DMS53 treated with DMSO at 0.1 percent for 48 hours (cell line): ENCODE data around the gene ABCG1.

Experiments used
- DNase-seq: peaks from one replicate; lab custom pipeline; 2025; ENCODE audit not compliant: unreplicated experiment; lab: John Stamatoyannopoulos, UW

The ABCG1 gene

GRCh38 chr21:42191696-42192595 is 27.0 kb upstream of the ABCG1 start:
- no peak for DNase-seq

DNA sequence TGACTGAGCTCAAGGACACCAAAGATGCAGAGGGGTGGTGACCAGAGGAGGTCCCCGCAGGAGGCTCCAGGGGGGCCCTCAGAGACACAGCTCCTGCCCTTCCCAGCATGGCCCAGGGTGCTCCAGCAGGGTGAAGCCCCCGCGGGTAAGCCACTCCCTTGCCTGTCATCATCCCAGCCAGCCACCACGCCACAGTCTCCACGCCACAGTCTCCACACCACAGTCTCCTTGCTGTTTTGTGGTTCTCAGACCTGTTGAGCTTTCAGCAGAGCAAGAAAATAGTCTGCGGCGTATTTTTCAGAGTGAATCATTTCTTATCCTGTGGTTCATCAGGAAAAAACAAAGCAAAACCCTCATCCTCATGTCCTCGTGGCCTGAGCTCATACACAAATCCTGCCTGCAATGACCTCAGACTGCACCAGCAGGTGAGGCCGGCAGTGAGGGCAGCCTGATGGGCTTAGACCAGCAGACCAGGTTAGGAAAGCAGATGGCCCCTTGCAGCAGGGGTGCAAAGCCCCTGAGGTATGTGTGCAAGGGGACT is 25.7 kb upstream of the ABCG1 start:
- no peak for DNase-seq

DNA sequence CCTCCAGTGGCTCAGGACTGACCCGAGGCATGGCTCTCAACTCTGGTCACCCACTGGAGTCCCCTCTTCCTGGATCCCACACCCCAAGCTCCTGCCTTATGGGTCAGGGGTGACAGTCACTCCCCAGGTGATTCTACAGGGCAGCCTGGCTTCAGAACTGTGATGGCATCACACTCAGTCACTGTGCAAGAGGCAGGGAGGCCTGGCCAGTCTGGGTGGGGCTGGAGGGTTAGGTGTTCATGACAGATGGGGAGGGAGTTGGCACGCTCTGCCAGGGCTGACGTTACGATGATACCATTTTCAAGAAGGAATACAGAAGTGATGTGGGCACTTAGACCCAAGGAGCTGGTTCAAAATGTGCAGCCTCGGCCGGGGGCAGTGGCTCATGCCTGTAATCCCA is 25.2 kb upstream of the ABCG1 start:
- no peak for DNase-seq

DNA sequence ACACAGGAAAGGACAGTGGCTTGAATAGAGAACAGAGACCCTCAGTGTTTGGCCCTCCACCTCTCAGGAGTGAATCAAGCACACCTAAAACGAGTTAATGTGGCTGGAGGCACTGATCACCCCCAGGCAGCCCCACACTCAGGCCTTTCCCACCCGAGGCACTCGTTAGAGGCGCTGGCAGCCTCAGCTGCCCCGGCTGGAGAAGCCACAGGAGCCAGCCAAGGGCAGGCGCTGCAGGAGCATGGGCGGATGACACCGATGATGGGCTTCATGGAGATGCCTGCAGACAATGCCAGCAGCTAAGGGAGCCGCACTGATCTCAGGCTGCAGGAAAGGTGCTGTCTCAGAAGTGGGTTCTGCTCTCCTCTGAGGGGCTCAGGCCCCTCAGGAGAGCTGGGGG is 24.1 kb upstream of the ABCG1 start:
- DNase-seq = no peak

- no peak for DNase-seq
These were observed 23.4 kb upstream of the ABCG1 start for GRCh38 chr21:42195378-42196031.

- DNase-seq = peak; percentile 12
These were observed 19.7 kb upstream of the ABCG1 start for GRCh38 chr21:42198929-42199867.

- DNase-seq = no peak
These were observed 19.0 kb upstream of the ABCG1 start for GRCh38 chr21:42199868-42200463.

DNA sequence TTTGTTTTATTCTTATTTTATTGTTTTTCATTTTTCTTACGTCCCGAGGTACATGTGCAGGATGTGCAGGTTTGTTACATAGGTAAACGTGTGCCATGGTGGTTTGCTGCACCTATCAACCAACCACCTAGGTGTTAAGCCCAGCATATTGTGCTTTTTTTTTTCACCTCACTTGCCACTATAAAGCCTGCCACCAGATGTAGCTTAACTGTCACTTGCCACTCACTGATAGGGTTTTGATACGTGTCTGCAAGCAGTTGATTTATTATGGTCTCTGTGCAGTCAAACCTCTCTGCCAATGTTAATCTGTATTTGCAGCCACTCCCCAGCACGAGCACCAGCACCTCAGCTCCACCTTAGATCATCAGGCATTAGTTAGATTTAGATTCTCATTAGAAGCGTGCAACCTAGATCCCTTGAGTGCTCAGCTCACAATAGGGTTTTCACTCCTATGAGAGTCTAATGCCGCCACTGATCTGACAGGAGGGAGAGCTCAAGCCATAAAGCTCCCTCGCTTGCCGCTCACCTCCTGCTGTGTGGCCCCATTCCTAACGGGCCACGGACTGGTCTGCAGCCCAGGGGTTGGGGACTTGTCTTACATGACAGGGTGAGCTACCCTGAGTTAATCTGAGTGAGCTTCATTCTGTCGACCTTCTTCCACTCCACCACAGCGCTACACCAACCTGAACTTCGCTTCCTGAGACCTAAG is 17.9 kb upstream of the ABCG1 start:
- no peak for DNase-seq

DNA sequence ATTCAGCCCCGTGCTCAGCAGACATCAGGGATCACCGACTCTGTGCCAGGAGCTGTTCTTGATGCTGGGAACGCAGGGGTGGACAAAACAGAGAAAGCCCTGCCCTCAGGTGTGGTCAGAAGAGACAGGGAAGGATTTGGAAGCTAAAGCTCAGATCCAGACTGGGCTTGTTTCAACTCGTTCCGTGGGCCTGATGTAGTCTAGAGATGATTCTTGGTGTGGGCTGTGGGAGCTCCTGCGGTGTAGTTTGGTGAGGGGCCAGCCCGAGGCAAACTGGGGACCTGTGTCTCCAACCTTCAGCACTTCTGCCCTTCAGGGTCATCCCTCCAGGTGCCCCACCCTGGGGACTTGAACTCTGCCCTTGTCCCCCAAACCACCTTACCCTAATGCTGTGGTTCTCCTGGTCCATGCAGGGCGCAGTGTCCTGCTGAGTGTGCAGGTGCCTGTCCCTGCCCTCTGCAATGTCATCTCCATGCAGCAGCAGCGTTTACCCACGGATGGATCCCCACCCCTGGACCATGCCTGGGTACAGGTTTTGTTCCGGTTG is 17.3 kb upstream of the ABCG1 start:
- no peak for DNase-seq

GRCh38 chr21:42202321-42202720 is 16.6 kb upstream of the ABCG1 start:
- DNase-seq = no peak

- no peak for DNase-seq
These were observed 15.6 kb upstream of the ABCG1 start for GRCh38 chr21:42203321-42203720.

DNA sequence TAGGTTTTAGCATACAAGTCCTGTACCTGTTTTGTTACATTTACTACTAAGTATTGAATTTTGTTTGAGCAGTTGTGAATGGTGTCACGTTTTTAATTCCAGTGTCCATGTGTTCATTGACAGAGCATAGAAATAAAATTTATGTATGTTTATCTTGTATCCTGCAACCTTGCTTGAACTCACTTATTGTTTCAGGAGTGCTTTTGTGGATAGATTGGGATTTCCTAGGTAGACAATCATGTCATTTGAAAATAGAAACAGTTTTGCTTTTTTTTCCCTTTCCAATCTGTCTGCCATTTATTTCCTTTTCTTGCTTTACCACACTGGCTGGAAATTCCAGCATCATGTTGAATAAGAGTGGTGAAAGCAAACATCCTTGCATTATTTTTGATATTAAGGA is 15.0 kb upstream of the ABCG1 start:
- no peak for DNase-seq

DNA sequence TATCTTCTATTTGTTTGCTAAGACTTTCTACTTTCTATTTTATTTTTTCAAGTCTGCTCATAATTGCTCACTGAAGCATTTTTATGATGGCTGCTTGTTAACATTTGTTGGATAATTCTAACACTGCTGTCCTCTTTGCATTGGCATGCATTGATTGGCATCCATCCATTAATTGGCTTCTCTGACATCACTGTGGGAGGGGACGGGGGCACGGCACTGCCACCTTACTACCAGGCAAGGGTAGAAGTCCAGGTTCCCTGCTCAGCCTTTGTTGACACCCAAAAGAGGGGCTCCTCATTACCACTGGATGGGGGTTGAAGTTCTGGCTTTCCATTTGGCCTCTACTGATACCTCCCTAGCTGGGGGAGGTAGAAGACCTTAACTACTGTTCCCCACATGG is 11.5 kb upstream of the ABCG1 start:
- no peak for DNase-seq

- no peak for DNase-seq
These were observed 10.9 kb upstream of the ABCG1 start for GRCh38 chr21:42208036-42208435.

DNA sequence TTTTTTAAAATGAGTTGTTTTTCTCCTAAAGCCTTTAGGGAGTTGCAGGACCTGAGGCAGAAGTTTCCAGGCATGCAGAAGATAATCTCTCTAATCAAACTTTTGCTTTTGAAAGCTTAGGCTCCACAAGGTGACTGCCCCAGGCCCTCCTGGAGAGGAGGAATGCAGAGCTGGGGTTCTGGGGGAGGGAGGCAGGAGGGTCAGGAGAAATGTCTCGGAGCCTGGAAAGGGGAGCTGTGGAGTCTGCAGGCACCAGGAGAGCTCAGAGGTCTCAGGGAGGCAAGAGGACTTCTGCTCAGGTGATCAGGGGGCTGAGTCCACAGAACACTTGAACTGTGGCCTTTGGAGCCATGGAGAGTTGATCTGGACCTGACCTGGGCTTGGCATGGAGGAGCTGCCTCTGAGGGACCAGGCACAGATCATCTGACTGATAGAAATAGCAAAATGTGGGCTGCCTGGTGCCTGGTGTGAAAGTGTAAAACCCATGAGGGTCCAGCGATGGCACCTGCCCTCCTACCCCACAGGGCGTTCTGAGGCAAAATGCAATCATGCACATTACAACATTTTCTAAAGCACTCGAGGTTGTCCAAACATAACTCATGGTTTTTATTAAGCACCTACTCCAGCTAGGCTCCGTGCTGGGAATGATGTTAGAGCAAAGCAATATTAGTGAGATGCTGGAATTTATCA is 10.0 kb upstream of the ABCG1 start:
- no peak for DNase-seq

GRCh38 chr21:42209801-42210479 is 9.0 kb upstream of the ABCG1 start:
- no peak for DNase-seq

- DNase-seq = no peak
These were observed 6.7 kb upstream of the ABCG1 start for GRCh38 chr21:42212266-42212665.

DNA sequence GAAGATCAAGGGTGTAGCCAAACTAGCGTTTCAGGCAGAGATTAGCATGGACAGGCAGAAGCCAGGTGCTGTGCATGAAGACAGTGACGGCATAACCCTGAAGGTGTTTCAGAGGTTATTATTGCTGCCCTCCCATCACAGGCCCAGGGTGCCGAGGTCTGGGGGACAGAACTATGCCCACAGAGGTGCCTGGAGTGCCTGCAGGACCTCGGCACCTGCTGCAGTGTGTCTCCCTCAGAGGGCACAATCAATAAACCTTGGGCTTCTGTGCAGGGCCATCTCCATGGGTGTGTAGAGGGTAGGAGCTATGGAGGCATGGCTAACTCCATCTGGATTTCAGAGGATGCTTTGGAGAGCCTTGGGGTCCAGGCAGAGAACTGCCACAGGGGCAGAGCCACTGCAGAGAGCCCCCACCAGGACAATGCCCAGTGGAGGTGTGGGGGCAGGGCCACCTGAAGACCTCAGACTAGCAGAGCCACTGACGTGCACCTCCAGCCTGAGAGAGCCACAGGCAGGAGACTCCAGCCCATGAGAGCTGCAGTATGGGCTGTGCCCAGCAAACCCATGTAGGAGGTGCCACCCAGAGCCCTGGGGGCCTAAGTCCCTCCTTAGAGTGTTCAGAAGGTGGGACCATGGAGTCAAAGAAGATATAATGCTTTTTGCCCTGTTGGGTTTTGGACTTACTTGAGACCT is 5.7 kb upstream of the ABCG1 start:
- DNase-seq = no peak
